Right lobe of liver (tissue), 6 donors: ENCODE data around the gene ROBO2. TPM values are rescaled to one million over a fixed set of nuclear protein-coding genes. Genes with fewer than 3 reads are reported as not detected.

Source experiments
- ATAC-seq, 4 donors: fragments of 200-7000 bp; cut with Tn5 transposase; one replicate each; pipeline ENCODE4 v1.9.1; 2020; ENCODE audit warnings: mild to moderate bottlenecking in 4 of 4, moderate library complexity in 4 of 4
- DNase-seq, 3 donors: peaks; one replicate each; pipeline ENCODE4 v3.0.0-alpha.2; 2020
- H3K27ac ChIP-seq, 3 donors: fragments of 200-600 bp; one replicate each; pipeline ENCODE4 v1.8.0; 2022
- H3K27me3 ChIP-seq, 2 donors: fragments of 200-600 bp; one replicate each; pipeline ENCODE4 v1.8.0; 2022
- H3K36me3 ChIP-seq, 4 donors: fragments of 200-600 bp; sonication (generic) in 1 of 4; one replicate each; pipeline versions ENCODE4 v1.5.1 to v1.8.0; 2017 to 2022; ENCODE audit warnings: control low read depth in 1 of 4
- H3K4me1 ChIP-seq, 4 donors: fragments of 200-600 bp; sonication (generic) in 1 of 4; one replicate each; pipeline versions ENCODE4 v1.5.1 to v1.8.0; 2017 to 2022; ENCODE audit warnings: control low read depth in 1 of 4
- H3K4me3 ChIP-seq, 3 donors: fragments of 200-600 bp; one replicate each; pipeline ENCODE4 v1.8.0; 2022
- H3K9me3 ChIP-seq, 4 donors: fragments of 200-600 bp; sonication (generic) in 1 of 4; one replicate each; pipeline versions ENCODE4 v1.5.1 to v1.8.0; 2017 to 2022; ENCODE audit warnings: control low read depth in 1 of 4
- POLR2A ChIP-seq: fragments of 450-650 bp; IDR thresholded peaks from one replicate; pipeline ENCODE4 v1.6.1; 2017; ENCODE audit warnings: antibody characterized with exemption, mild to moderate bottlenecking
- WGBS: methylation state at CpG from one replicate; pipeline ENCODE4 v1.1.6; 2018; ENCODE audit warnings: low coverage, low lambda C conversion rate; ENCODE audit not compliant: insufficient coverage; ENCODE audit errors: missing lambda C conversion rate; 5-methylcytosine and 5-hydroxymethylcytosine counted together
- intact Hi-C, 2 donors: fragments of 100-400 bp; cut with DNase I; formaldehyde crosslinking; loops; one replicate each; pipeline versions ENCODE4 v1.11.2 to v1.14.1; 2022
- total RNA-seq, 6 experiments: library from RNA; depleted of rRNA in 2 of 6; stranded (reverse); fragments of >200 nt in 2 of 6; fragmentation: NEBNext Ultra II Directional in 3 of 6; extraction: Animal tissue kit (Norgen Biotek cat#: 25700) in 3 of 6; gene quantifications; one replicate each; pipeline versions ENCODE4 v1.1.0 to v1.2.4, GENCODE V29; 2016 to 2023
- TF ChIP-seq, protein P1 (sequence below), 4 donors: fragments of 200-600 bp in 3 of 4; fragments of 450-650 bp in 1 of 4; IDR thresholded peaks; one replicate each; pipeline versions ENCODE4 v1.5.1 to v1.8.0; 2016 to 2022; ENCODE audit warnings: antibody characterized with exemption in 4 of 4, mild to moderate bottlenecking in 2 of 4
- donor health status: DM: no; HTN: yes; CAD: no.
- donor health status: DM: no; HTN: no; CAD: no.
- donor health status: DM: no; HTN: no; CAD: no.
- donor health status: DM: no; HTN: yes; CAD: no.
- donor health status: DM: no; HTN: yes; CAD: no.

ROBO2 gene
- total RNA-seq, 6 experiments from 2014 or later = 0.07 to 1.7 (median 0.67) TPM

DNA sequence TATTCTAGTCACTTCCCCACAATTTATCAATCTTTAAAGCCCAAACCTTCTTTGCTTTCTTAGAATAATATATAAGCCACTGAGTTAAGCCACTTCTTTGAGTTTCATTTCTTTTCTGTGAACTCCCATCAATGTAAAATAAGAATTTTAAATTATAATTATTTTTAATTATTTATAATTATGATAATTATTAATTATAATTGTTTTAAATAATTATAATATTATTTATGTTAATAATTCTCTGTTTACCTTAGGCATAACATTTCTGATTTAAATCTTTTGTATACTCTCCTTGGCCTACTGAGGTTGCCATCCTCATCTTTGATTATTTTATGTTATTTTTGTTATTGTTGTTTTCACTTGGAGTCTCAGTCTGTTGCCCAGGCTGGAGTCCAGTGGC, 644.2 kb downstream of the ROBO2 start:
- DNase-seq = no peak
- intact Hi-C loops = no loop called here
- Histone ChIP-seq H3K4me1 (no peaks in the 10 kb centered on the region), H3K27ac (no peak overlapping the region), H3K4me3 (no peak overlapping the region), H3K36me3 (no peaks in the 10 kb centered on the region), H3K9me3 (peaks cover 0 to 12% (median 0%) of the 10 kb centered on the region in 4 donors), H3K27me3 (no peaks in the 10 kb centered on the region)
- ATAC-seq = no peak
- no peak for TF ChIP-seq POLR2A
- TF ChIP-seq, protein P1, sequence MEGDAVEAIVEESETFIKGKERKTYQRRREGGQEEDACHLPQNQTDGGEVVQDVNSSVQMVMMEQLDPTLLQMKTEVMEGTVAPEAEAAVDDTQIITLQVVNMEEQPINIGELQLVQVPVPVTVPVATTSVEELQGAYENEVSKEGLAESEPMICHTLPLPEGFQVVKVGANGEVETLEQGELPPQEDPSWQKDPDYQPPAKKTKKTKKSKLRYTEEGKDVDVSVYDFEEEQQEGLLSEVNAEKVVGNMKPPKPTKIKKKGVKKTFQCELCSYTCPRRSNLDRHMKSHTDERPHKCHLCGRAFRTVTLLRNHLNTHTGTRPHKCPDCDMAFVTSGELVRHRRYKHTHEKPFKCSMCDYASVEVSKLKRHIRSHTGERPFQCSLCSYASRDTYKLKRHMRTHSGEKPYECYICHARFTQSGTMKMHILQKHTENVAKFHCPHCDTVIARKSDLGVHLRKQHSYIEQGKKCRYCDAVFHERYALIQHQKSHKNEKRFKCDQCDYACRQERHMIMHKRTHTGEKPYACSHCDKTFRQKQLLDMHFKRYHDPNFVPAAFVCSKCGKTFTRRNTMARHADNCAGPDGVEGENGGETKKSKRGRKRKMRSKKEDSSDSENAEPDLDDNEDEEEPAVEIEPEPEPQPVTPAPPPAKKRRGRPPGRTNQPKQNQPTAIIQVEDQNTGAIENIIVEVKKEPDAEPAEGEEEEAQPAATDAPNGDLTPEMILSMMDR (IDR thresholded peaks at IDR 0.05) = no peak

DNA sequence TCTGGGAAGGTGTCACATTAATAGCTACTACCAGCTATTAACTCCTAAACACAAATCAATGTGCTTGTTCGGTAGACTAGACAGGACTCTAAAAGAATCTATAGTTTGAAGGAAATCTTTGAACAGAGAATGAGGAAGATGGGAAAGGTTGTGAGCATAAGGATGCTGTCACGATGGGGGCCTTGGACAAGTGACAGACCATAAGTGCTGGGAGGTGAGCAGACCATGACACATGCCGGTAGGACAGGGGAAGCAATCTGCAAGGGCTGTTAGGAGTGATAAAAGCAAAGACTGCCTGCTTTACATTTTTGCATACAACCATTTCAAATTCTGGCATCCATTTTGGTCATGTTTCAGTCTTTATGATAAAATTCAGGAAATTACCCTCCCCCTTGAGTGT, 645.8 kb downstream of the ROBO2 start:
- H3K4me1 ChIP-seq = no peaks in the 10 kb centered on the region

GRCh38 chr3:77686560-77686959, 646.7 kb downstream of the ROBO2 start:
- no peak overlapping the region for H3K4me3 ChIP-seq
- WGBS = 8% methylated on average over 2 of the region's 2 CpGs
- DNase-seq (no peak), ATAC-seq (no peak)
- no peak for TF ChIP-seq POLR2A
- TF ChIP-seq, protein P1 (IDR thresholded peaks at IDR 0.05) = no peak
- H3K9me3 ChIP-seq = peaks cover 0 to 12% (median 0%) of the 10 kb centered on the region in 4 donors
- no peaks in the 10 kb centered on the region for H3K4me1 ChIP-seq
- no peaks in the 10 kb centered on the region for H3K27me3 ChIP-seq
- intact Hi-C loops = no loop called here
- no peak overlapping the region for H3K27ac ChIP-seq
- no peaks in the 10 kb centered on the region for H3K36me3 ChIP-seq

More for the DNA sequence above, 645.8 kb downstream of the ROBO2 start:
- no peak for ATAC-seq
- intact Hi-C loops = no loop called here
- Histone ChIP-seq H3K9me3 (peaks cover 0 to 12% (median 0%) of the 10 kb centered on the region in 4 donors), H3K27me3 (no peaks in the 10 kb centered on the region), H3K27ac (no peak overlapping the region), H3K36me3 (no peaks in the 10 kb centered on the region), H3K4me3 (no peak overlapping the region)
- no peak for DNase-seq
- TF ChIP-seq, protein P1 (IDR thresholded peaks at IDR 0.05) = no peak
- TF ChIP-seq POLR2A = no peak
- 69% methylated on average over 3 of the region's 3 CpGs for WGBS

GRCh38 chr3:77687545-77687944, 647.6 kb downstream of the ROBO2 start:
- DNase-seq (no peak), ATAC-seq (no peak)
- peaks cover 0 to 5% (median 0%) of the 10 kb centered on the region in 4 donors for H3K9me3 ChIP-seq
- no peaks in the 10 kb centered on the region for H3K4me1 ChIP-seq
- no peaks in the 10 kb centered on the region for H3K36me3 ChIP-seq
- 12% methylated on average over 3 of the region's 3 CpGs for WGBS
- no peak overlapping the region for H3K27ac ChIP-seq
- no peak overlapping the region for H3K4me3 ChIP-seq
- intact Hi-C loops = no loop called here
- TF ChIP-seq POLR2A = no peak
- TF ChIP-seq, protein P1 (IDR thresholded peaks at IDR 0.05) = no peak
- H3K27me3 ChIP-seq = no peaks in the 10 kb centered on the region

DNA sequence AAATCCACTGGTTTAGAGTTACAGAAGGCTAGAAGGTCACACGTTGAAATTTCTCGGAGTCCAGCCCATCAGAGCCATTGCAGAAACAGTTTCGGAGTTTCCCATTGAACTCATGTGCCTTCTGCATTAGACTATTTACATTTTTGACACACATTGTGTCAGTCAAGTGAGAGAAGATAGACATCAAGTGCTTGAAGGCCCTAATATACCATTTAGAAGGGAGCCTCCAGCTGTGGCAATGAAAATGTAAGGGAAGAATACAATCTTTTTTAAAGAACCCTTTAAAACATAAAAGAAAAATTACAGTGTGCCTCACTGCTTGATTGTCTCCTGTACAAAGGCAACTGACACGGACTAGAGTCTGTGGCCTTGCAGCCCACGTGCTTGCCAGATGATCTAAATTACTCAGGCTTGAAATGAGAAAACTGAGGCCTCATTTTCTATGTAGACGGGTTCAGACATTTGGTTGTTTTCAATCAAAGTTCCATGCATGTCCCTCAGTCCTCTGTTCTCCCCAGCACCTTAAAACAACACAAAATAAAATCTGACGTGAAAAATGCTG, 650.5 kb downstream of the ROBO2 start:
- Histone ChIP-seq H3K9me3 (no peaks in the 10 kb centered on the region), H3K4me3 (no peak overlapping the region), H3K27me3 (no peaks in the 10 kb centered on the region), H3K27ac (no peak overlapping the region), H3K4me1 (no peaks in the 10 kb centered on the region), H3K36me3 (no peaks in the 10 kb centered on the region)
- TF ChIP-seq, protein P1 (IDR thresholded peaks at IDR 0.05) = no peak
- TF ChIP-seq POLR2A = no peak
- ATAC-seq (no peak), DNase-seq (no peak)
- WGBS = 41% methylated on average over 7 of the region's 7 CpGs
- intact Hi-C loops = no loop called here
